H1 (cell line): ENCODE measurements around the gene CACNA2D4. TPM values are rescaled to one million over a fixed set of nuclear protein-coding genes. Genes with fewer than 3 reads are reported as not detected.

Experiments
- CTCF ChIA-PET: fragments of 300-600 bp; sonication (Branson Sonifier 250); formaldehyde crosslinking; loops from one replicate; lab custom pipeline; 2021; ENCODE audit not compliant: partially characterized antibody; lab: Charles Lee
- POLR2A ChIA-PET: fragments of 300-600 bp; sonication (Branson Sonifier 250); formaldehyde crosslinking; loops from one replicate; lab custom pipeline; 2021; ENCODE audit warnings: inconsistent platforms; ENCODE audit not compliant: partially characterized antibody; lab: Charles Lee
- DNase-seq, 2 experiments: peaks; one replicate each; pipeline versions ENCODE4 v3.0.0 to v3.0.0-alpha.2; 2010 to 2022; ENCODE audit warnings: low spot score in 2 of 2, low read depth in 1 of 2, mixed read lengths in 1 of 2
- FAIRE-seq: peaks from 2 replicates; lab custom pipeline; 2011; peaks lifted over from hg19 to GRCh38; lab: Jason Lieb, UNC
- H2AFZ ChIP-seq: 2 replicates; pipeline ENCODE4 v1.8.1; 2012; ENCODE audit warnings: low read length, inconsistent platforms
- H2AK5ac ChIP-seq: 2 replicates; pipeline ENCODE4 v1.6.1; 2013; ENCODE audit warnings: low read depth, low read length
- H2BK120ac ChIP-seq: replicated peaks from 2 replicates; pipeline ENCODE3; 2013; ENCODE audit warnings: low read depth, low read length, inconsistent platforms
- H2BK12ac ChIP-seq: 2 replicates; pipeline ENCODE4 v1.6.1; 2013; ENCODE audit warnings: low read depth, low read length
- H2BK15ac ChIP-seq: 2 replicates; pipeline ENCODE4 v1.6.1; 2013; ENCODE audit warnings: low read length
- H2BK20ac ChIP-seq: 2 replicates; pipeline ENCODE4 v1.6.1; 2013; ENCODE audit warnings: low read length
- H2BK5ac ChIP-seq: 2 replicates; pipeline ENCODE4 v1.6.1; 2013; ENCODE audit warnings: low read depth, low read length
- H3K14ac ChIP-seq: 2 replicates; pipeline ENCODE4 v1.6.1; 2013; ENCODE audit warnings: inconsistent platforms; ENCODE audit not compliant: insufficient read length
- H3K18ac ChIP-seq: 2 replicates; pipeline ENCODE4 v1.6.1; 2013; ENCODE audit warnings: low read length; ENCODE audit errors: extremely low read depth
- H3K23ac ChIP-seq: 2 replicates; pipeline ENCODE4 v1.6.1; 2013; ENCODE audit warnings: inconsistent platforms; ENCODE audit not compliant: insufficient read length
- H3K23me2 ChIP-seq: 2 replicates; pipeline ENCODE4 v1.6.1; 2013; ENCODE audit warnings: low read depth, low read length
- H3K27ac ChIP-seq: 2 replicates; pipeline ENCODE4 v1.6.1; 2011; ENCODE audit warnings: low read depth, low read length, inconsistent platforms
- H3K27me3 ChIP-seq, 4 experiments: replicated peaks in 1 of 4; 1 replicate in 1 of 4; 2 replicates in 3 of 4; pipeline versions ENCODE4 v1.6.1 to v1.8.1; 2011 to 2013; ENCODE audit warnings: low read length in 3 of 4, mild to moderate bottlenecking in 3 of 4, inconsistent platforms in 2 of 4, mixed read lengths in 2 of 4, moderate library complexity in 1 of 4; ENCODE audit not compliant: control insufficient read depth in 3 of 4, insufficient read depth in 3 of 4; ENCODE audit errors: extremely low read depth in 1 of 4
- H3K36me3 ChIP-seq, 4 experiments: 2 replicates each; pipeline versions ENCODE4 v1.6.1 to v1.8.1; 2011 to 2013; ENCODE audit warnings: mild to moderate bottlenecking in 4 of 4, low read length in 3 of 4, moderate library complexity in 2 of 4, control low read depth in 1 of 4, inconsistent platforms in 1 of 4; ENCODE audit not compliant: insufficient read depth in 4 of 4, control insufficient read depth in 2 of 4
- H3K4ac ChIP-seq: replicated peaks from 2 replicates; pipeline ENCODE3; 2013; ENCODE audit warnings: low read length, low read depth, mixed read lengths, inconsistent platforms; ENCODE audit not compliant: insufficient read length
- H3K4me1 ChIP-seq, 4 experiments: replicated peaks in 1 of 4; 1 replicate in 1 of 4; 2 replicates in 3 of 4; pipeline versions ENCODE4 v1.6.1 to v1.8.1; 2011 to 2013; ENCODE audit warnings: low read length in 3 of 4, inconsistent platforms in 2 of 4, mixed read lengths in 1 of 4; ENCODE audit not compliant: insufficient read depth in 4 of 4, control insufficient read depth in 3 of 4
- H3K4me2 ChIP-seq, 2 experiments: 2 replicates each; pipeline versions ENCODE4 v1.6.1 to v1.8.1; 2011 to 2013; ENCODE audit warnings: low read depth in 2 of 2, low read length in 2 of 2, control low read depth in 1 of 2, inconsistent platforms in 1 of 2, mild to moderate bottlenecking in 1 of 2; ENCODE audit not compliant: insufficient read depth in 1 of 2
- H3K4me3 ChIP-seq, 4 experiments: fragments of 200-600, 300-600 bp in 1 of 4; sonication (generic), shearing (Covaris generic), sonication (Bioruptor Twin) in 1 of 4; 2 replicates each; pipeline versions ENCODE4 v1.5.1 to v1.8.1; 2011 to 2016; ENCODE audit warnings: low read length in 4 of 4, low read depth in 3 of 4, control low read depth in 2 of 4, inconsistent platforms in 2 of 4, mild to moderate bottlenecking in 2 of 4, mixed read lengths in 1 of 4, moderate library complexity in 1 of 4; ENCODE audit not compliant: insufficient read depth in 2 of 4; ENCODE audit errors: extremely low read depth in 1 of 4
- H3K56ac ChIP-seq: replicated peaks from 2 replicates; pipeline ENCODE3; 2013; ENCODE audit warnings: low read depth, mild to moderate bottlenecking, mixed read lengths, low read length, inconsistent platforms; ENCODE audit not compliant: insufficient read length
- H3K79me1 ChIP-seq: 2 replicates; pipeline ENCODE4 v1.6.1; 2013; ENCODE audit warnings: low read depth, low read length, control low read depth
- H3K79me2 ChIP-seq, 2 experiments: 2 replicates each; pipeline versions ENCODE4 v1.6.1 to v1.8.1; 2012 to 2013; ENCODE audit warnings: low read length in 2 of 2, mild to moderate bottlenecking in 2 of 2, inconsistent platforms in 1 of 2; ENCODE audit not compliant: insufficient read depth in 2 of 2, control insufficient read depth in 1 of 2
- H3K9ac ChIP-seq, 4 experiments: replicated peaks in 1 of 4; 1 replicate in 1 of 4; 2 replicates in 3 of 4; pipeline versions ENCODE4 v1.6.1 to v1.8.1; 2011 to 2013; ENCODE audit warnings: low read depth in 3 of 4, low read length in 3 of 4, control low read depth in 2 of 4, mild to moderate bottlenecking in 2 of 4, moderate library complexity in 2 of 4, inconsistent platforms in 1 of 4; ENCODE audit errors: extremely low read depth in 1 of 4
- H3K9me3 ChIP-seq, 2 experiments: 2 replicates each; pipeline versions ENCODE4 v1.6.1 to v1.8.1; 2012 to 2013; ENCODE audit warnings: mild to moderate bottlenecking in 2 of 2, moderate library complexity in 2 of 2, control low read depth in 1 of 2, inconsistent platforms in 1 of 2, low read depth in 1 of 2, low read length in 1 of 2, mixed read lengths in 1 of 2; ENCODE audit not compliant: insufficient read depth in 2 of 2
- H4K20me1 ChIP-seq, 2 experiments: replicated peaks in 1 of 2; 2 replicates each; pipeline versions ENCODE3 to v1.8.1; 2011 to 2013; ENCODE audit warnings: inconsistent platforms in 2 of 2, low read length in 2 of 2, mild to moderate bottlenecking in 1 of 2; ENCODE audit not compliant: insufficient read depth in 2 of 2, control insufficient read depth in 1 of 2
- H4K5ac ChIP-seq: 2 replicates; pipeline ENCODE4 v1.6.1; 2013; ENCODE audit warnings: low read length, low read depth, mixed read lengths, inconsistent platforms; ENCODE audit not compliant: insufficient read length
- H4K8ac ChIP-seq: 2 replicates; pipeline ENCODE4 v1.8.0; 2013; ENCODE audit warnings: mild to moderate bottlenecking, moderate library complexity, low read length, inconsistent platforms; ENCODE audit not compliant: insufficient read depth; ENCODE audit errors: extremely low read depth
- H4K91ac ChIP-seq: replicated peaks from 2 replicates; pipeline ENCODE3; 2013; ENCODE audit warnings: low read length, mixed read lengths, inconsistent platforms; ENCODE audit not compliant: insufficient read length
- CEBPB ChIP-seq: IDR thresholded peaks from 2 replicates; pipeline ENCODE4 v1.6.1; 2012; ENCODE audit warnings: low read depth, low read length
- CTBP2 ChIP-seq: IDR thresholded peaks from 2 replicates; pipeline ENCODE4 v1.7.0; 2011; ENCODE audit warnings: borderline replicate concordance, mild to moderate bottlenecking, moderate library complexity, mixed read lengths, low read length; ENCODE audit not compliant: insufficient read depth, insufficient read length
- GABPA ChIP-seq: IDR thresholded peaks from 2 replicates; pipeline ENCODE4 v1.6.1; 2011; ENCODE audit warnings: mild to moderate bottlenecking, low read length, moderate library complexity, borderline replicate concordance; ENCODE audit not compliant: insufficient read depth
- KDM4A ChIP-seq: IDR thresholded peaks from one replicate; pipeline ENCODE4 v1.7.1; 2012; ENCODE audit warnings: low read depth, mild to moderate bottlenecking, moderate library complexity, low read length, inconsistent platforms; ENCODE audit not compliant: severe bottlenecking
- MAX ChIP-seq: IDR thresholded peaks from 2 replicates; pipeline ENCODE4 v1.6.1; 2012; ENCODE audit warnings: inconsistent platforms
- POLR2A ChIP-seq, 2 experiments: IDR thresholded peaks; 1 replicate in 1 of 2; 2 replicates in 1 of 2; pipeline ENCODE4 v1.6.1; 2011; ENCODE audit warnings: low read depth in 2 of 2, low read length in 2 of 2, mild to moderate bottlenecking in 2 of 2; ENCODE audit errors: control extremely low read depth in 1 of 2
- SIRT6 ChIP-seq: IDR thresholded peaks from one replicate; pipeline ENCODE4 v1.7.1; 2012; ENCODE audit warnings: low read length, inconsistent platforms
- SIX5 ChIP-seq: IDR thresholded peaks from 2 replicates; pipeline ENCODE4 v1.6.1; 2011; ENCODE audit warnings: mild to moderate bottlenecking, low read depth, low read length
- TAF7 ChIP-seq: optimal IDR thresholded peaks from 2 replicates; pipeline ENCODE3; 2011; ENCODE audit warnings: low read depth, mild to moderate bottlenecking, inconsistent platforms, low read length, moderate library complexity, borderline replicate concordance
- WGBS, 2 experiments: shearing (Covaris generic) in 1 of 2; methylation state at CpG; one replicate each; pipeline versions ENCODE4 v1.1.6 to v1.1.7; 2013 to 2015; ENCODE audit warnings: low lambda C conversion rate in 2 of 2, mixed read lengths in 2 of 2, inconsistent platforms in 1 of 2, low coverage in 1 of 2, missing lambda C conversion rate in 1 of 2; ENCODE audit not compliant: insufficient replicate concordance in 2 of 2, insufficient coverage in 1 of 2, insufficient read length in 1 of 2; ENCODE audit errors: extremely low coverage in 1 of 2, missing lambda C conversion rate in 1 of 2; 5-methylcytosine and 5-hydroxymethylcytosine counted together
- polyA plus RNA-seq, 7 experiments: library from polyadenylated mRNA; depleted of rRNA in 3 of 7; stranded (reverse) in 5 of 7; unstranded in 2 of 7; fragments of >200 nt in 5 of 7; fragments of 200-250 nt in 2 of 7; gene quantifications; 1 replicate in 5 of 7; 2 replicates in 1 of 7; 4 replicates in 1 of 7; pipeline versions ENCODE4 v1.2.1 to v1.2.3, GENCODE V29; 2011 to 2013; ENCODE audit warnings: missing spikeins in 2 of 7, mixed read lengths in 2 of 7
- total RNA-seq: library from RNA; stranded (reverse); fragmentation: NEBNext Ultra II Directional; extraction: Animal tissue kit (Norgen Biotek cat#: 25700); gene quantifications from 2 replicates; pipeline ENCODE4 v1.2.1, GENCODE V29; 2021

Gene CACNA2D4
- total and polyA plus RNA-seq, 2 of the 8 experiments (the other 6 are each of a cell fraction or from before 2014, with no cell fraction given): 0.44 to 0.88 TPM

GRCh38 chr12:1825382-1826102, 92.9 kb downstream of the CACNA2D4 start:
- POLR2A ChIA-PET: interaction anchor here (1.6 kb wide), 1 partner anchor 27 kb away, joined by 3 read pairs; no protein-coding TSS in a partner anchor

More at GRCh38 chr12:1825382-1826102, 92.9 kb downstream of the CACNA2D4 start:
- no peak overlapping the region for H2BK20ac ChIP-seq
- H2BK5ac ChIP-seq: no peak overlapping the region; the same call in 1 of the 2 replicates
- H3K4me3 ChIP-seq: no peak overlapping the region
- H3K18ac ChIP-seq: no peak overlapping the region
- no peak overlapping the region for H4K91ac ChIP-seq
- H3K36me3 ChIP-seq: no peaks in the 10 kb centered on the region
- H2AK5ac ChIP-seq: no peak overlapping the region
- no peak overlapping the region for H3K4me2 ChIP-seq
- H3K79me1 ChIP-seq: no peaks in the 10 kb centered on the region; the same call in 1 of the 2 replicates
- no peak overlapping the region for H3K27ac ChIP-seq
- H3K23me2 ChIP-seq: no peaks in the 10 kb centered on the region; the same call in 1 of the 2 replicates
- no peak overlapping the region for H4K5ac ChIP-seq
- H3K9me3 ChIP-seq: no peaks in the 10 kb centered on the region
- peaks cover 0 to 11% (median 5%) of the 10 kb centered on the region in 4 experiments; a peak in 3 of 7 replicates for H3K4me1 ChIP-seq
- no peak overlapping the region for H2BK15ac ChIP-seq
- CTCF ChIA-PET: no interaction called here
- WGBS, 2 experiments: 86% methylated on average over 14 of the region's 14 CpGs; no CpG with 5 or more reads in 1 of the 2 experiments
- H3K56ac ChIP-seq: no peak overlapping the region
- no peak overlapping the region for H3K23ac ChIP-seq
- H3K4ac ChIP-seq: no peak overlapping the region
- no peak for DNase-seq
- no peak overlapping the region for H4K8ac ChIP-seq
- no peak overlapping the region for H2AFZ ChIP-seq
- H3K14ac ChIP-seq: no peak overlapping the region
- H3K9ac ChIP-seq: no peak overlapping the region
- H2BK120ac ChIP-seq: no peak overlapping the region
- no peak for TF ChIP-seq TAF7
- TF ChIP-seq SIRT6: no peak
- TF ChIP-seq CEBPB: no peak
- TF ChIP-seq KDM4A: no peak
- no peak for TF ChIP-seq CTBP2
- no peak for TF ChIP-seq SIX5
- TF ChIP-seq POLR2A (IDR thresholded peaks at IDR 0.05; ENCODE audit: control extremely low read depth in 1 of 2, low read depth in 2 of 2, low read length in 2 of 2): no peak
- no peak for TF ChIP-seq MAX
- no peak for TF ChIP-seq GABPA
- no peaks in the 10 kb centered on the region for H3K79me2 ChIP-seq
- no peak overlapping the region for H2BK12ac ChIP-seq
- FAIRE-seq: no peak
- H3K27me3 ChIP-seq: peaks cover 5 to 18% (median 17%) of the 10 kb centered on the region in 4 experiments
- peaks cover 0 to 3% of the 10 kb centered on the region in 2 experiments for H4K20me1 ChIP-seq
